ENCODE results near the gene TBX18. TPM values are rescaled to one million over a fixed set of nuclear protein-coding genes. Genes with fewer than 3 reads are reported as not detected.

Gene TBX18
- total RNA-seq, 5 donors from 2014 or later (not counting 1 experiment from before 2014, with no cell fraction given) = not detected

GRCh38 chr6:84756466-84756865 is 7.9 kb downstream of the TBX18 start:
- H3K4me3 ChIP-seq (ENCODE audit: control insufficient read depth in 1 of 2, extremely low read depth in 1 of 2, low read length in 1 of 2) = no peak overlapping the region
- peaks cover 0 to 15% of the 10 kb centered on the region in 2 experiments for H3K27me3 ChIP-seq (replicated peaks in 1 of 2; ENCODE audit: control insufficient read depth in 2 of 2, extremely low read depth in 1 of 2, insufficient read depth in 2 of 2, low read length in 1 of 2)
- Mint-ChIP-seq H3K36me3 (no peaks in the 10 kb centered on the region), H3K4me1 (no peaks in the 10 kb centered on the region), H3K4me3 (no peak overlapping the region), H3K27ac (no peak overlapping the region), H3K9me3 (no peaks in the 10 kb centered on the region), H3K27me3 (peaks cover 8 to 13% of the 10 kb centered on the region in 2 donors)
- ChIA-PET POLR2A (no interaction called here), CTCF (no interaction called here)
- ATAC-seq (replicated peaks in 1 of 4) = no peak
- no peaks in the 10 kb centered on the region for H3K9me3 ChIP-seq
- no peak overlapping the region for H3K27ac ChIP-seq (ENCODE audit: low read length)
- no peaks in the 10 kb centered on the region for H3K36me3 ChIP-seq (ENCODE audit: control insufficient read depth in 2 of 2, extremely low read depth in 1 of 2, insufficient read depth in 1 of 2, low read length in 1 of 2)
- DNase-seq = no peak
- H3K4me1 ChIP-seq (ENCODE audit: control insufficient read depth in 1 of 2, extremely low read depth in 1 of 2, insufficient read depth in 2 of 2, low read length in 2 of 2) = no peaks in the 10 kb centered on the region
- 88% methylated on average over 7 of the region's 7 CpGs for WGBS (ENCODE audit: insufficient coverage)

- Mint-ChIP-seq H3K4me3 (no peak overlapping the region), H3K27ac (no peak overlapping the region), H3K9me3 (no peaks in the 10 kb centered on the region), H3K27me3 (peaks cover 3 to 4% of the 10 kb centered on the region in 2 donors), H3K36me3 (no peaks in the 10 kb centered on the region), H3K4me1 (no peaks in the 10 kb centered on the region)
- Histone ChIP-seq H3K4me1 (ENCODE audit: control insufficient read depth in 1 of 2, extremely low read depth in 1 of 2, insufficient read depth in 2 of 2, low read length in 2 of 2) (no peaks in the 10 kb centered on the region), H3K9me3 (no peaks in the 10 kb centered on the region), H3K36me3 (ENCODE audit: control insufficient read depth in 2 of 2, extremely low read depth in 1 of 2, insufficient read depth in 1 of 2, low read length in 1 of 2) (no peaks in the 10 kb centered on the region), H3K27me3 (replicated peaks in 1 of 2; ENCODE audit: control insufficient read depth in 2 of 2, extremely low read depth in 1 of 2, insufficient read depth in 2 of 2, low read length in 1 of 2) (peaks cover 0 to 9% of the 10 kb centered on the region in 2 experiments), H3K4me3 (ENCODE audit: control insufficient read depth in 1 of 2, extremely low read depth in 1 of 2, low read length in 1 of 2) (no peak overlapping the region), H3K27ac (ENCODE audit: low read length) (no peak overlapping the region)
- DNase-seq (no peak), ATAC-seq (replicated peaks in 1 of 4) (no peak)
- no CpG with 5 or more reads among the region's 1 CpG for WGBS (ENCODE audit: insufficient coverage)
- POLR2A ChIA-PET = no interaction called here
- CTCF ChIA-PET = interaction anchor here in 1 of 2 donors (0.6 kb wide), 1 partner anchor 295 kb away, joined by 3 read pairs; no protein-coding TSS in a partner anchor
Observed at GRCh38 chr6:84753173-84753572, 11.2 kb downstream of the TBX18 start.

DNA sequence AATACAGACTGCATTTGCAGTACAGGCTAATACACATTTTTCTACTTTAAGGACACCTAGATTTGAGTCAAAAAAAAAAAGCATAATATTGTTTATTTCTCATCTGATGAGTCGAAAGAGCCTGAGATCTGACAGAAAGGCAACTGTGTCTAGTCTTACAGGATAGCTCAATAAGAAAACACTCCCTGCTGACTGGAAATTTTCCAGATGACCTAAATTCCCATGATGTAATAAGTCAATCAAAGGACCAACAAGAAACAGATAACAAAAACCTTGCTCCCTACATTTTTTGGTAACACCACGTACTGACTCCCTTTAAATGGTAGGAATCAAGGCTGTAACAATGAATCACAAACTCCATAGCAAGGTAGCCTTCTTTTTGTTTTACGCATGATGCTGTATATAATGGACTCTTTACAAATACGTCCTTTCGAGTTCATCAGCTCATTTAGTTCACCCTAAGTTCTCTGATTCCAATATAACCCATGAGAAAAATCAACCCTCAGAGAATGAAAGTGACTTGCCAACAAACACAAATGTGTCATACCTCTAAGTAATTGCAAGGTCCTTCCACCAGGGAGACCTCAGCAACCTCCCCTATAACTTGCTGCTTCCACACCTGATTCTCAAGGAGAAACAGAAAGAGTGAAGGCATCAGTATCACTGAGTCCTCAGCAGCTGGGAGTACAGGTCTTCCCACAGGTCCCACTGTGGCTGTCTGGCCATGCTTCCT is 12.1 kb downstream of the TBX18 start:
- peaks cover 0 to 9% of the 10 kb centered on the region in 2 experiments for H3K27me3 ChIP-seq (replicated peaks in 1 of 2; ENCODE audit: control insufficient read depth in 2 of 2, extremely low read depth in 1 of 2, insufficient read depth in 2 of 2, low read length in 1 of 2)
- H3K36me3 ChIP-seq (ENCODE audit: control insufficient read depth in 2 of 2, extremely low read depth in 1 of 2, insufficient read depth in 1 of 2, low read length in 1 of 2) = no peaks in the 10 kb centered on the region
- WGBS (ENCODE audit: insufficient coverage) = 90% methylated on average over 2 of the region's 5 CpGs
- H3K9me3 Mint-ChIP-seq = no peaks in the 10 kb centered on the region
- ATAC-seq (replicated peaks in 1 of 4) (no peak), DNase-seq (no peak)
- no peak overlapping the region for H3K4me3 ChIP-seq (ENCODE audit: control insufficient read depth in 1 of 2, extremely low read depth in 1 of 2, low read length in 1 of 2)
- H3K4me1 Mint-ChIP-seq = no peaks in the 10 kb centered on the region
- no peaks in the 10 kb centered on the region for H3K4me1 ChIP-seq (ENCODE audit: control insufficient read depth in 1 of 2, extremely low read depth in 1 of 2, insufficient read depth in 2 of 2, low read length in 2 of 2)
- ChIA-PET CTCF (no interaction called here), POLR2A (no interaction called here)
- H3K27me3 Mint-ChIP-seq = peaks cover 1 to 3% of the 10 kb centered on the region in 2 donors
- no peak overlapping the region for H3K27ac ChIP-seq (ENCODE audit: low read length)
- no peak overlapping the region for H3K4me3 Mint-ChIP-seq
- H3K27ac Mint-ChIP-seq = no peak overlapping the region
- H3K9me3 ChIP-seq = no peaks in the 10 kb centered on the region
- H3K36me3 Mint-ChIP-seq = no peaks in the 10 kb centered on the region

DNA sequence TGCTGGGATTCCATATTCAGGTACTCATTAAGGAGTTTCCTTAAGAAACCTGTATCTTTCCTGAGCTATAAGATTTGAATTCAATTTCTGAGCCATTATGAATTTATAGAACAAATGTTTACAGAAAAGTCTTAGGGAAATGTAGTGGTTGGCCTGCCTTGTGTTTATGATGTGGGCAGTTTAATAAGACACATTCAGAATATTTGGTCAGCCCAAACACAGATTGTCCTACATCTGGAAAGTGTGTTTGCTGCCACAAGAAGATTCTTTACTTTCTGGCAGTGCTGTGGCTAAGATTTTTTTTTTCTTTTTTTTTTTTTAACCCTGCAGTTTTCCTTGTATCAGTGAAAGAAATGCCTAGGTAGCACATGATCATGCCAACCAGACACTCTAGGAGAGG is 15.2 kb downstream of the TBX18 start:
- Mint-ChIP-seq H3K27ac (no peak overlapping the region), H3K36me3 (no peaks in the 10 kb centered on the region), H3K27me3 (no peaks in the 10 kb centered on the region), H3K4me1 (no peaks in the 10 kb centered on the region), H3K9me3 (no peaks in the 10 kb centered on the region), H3K4me3 (no peak overlapping the region)
- Histone ChIP-seq H3K4me1 (ENCODE audit: control insufficient read depth in 1 of 2, extremely low read depth in 1 of 2, insufficient read depth in 2 of 2, low read length in 2 of 2) (no peaks in the 10 kb centered on the region), H3K36me3 (ENCODE audit: control insufficient read depth in 2 of 2, extremely low read depth in 1 of 2, insufficient read depth in 1 of 2, low read length in 1 of 2) (no peaks in the 10 kb centered on the region), H3K27me3 (replicated peaks in 1 of 2; ENCODE audit: control insufficient read depth in 2 of 2, extremely low read depth in 1 of 2, insufficient read depth in 2 of 2, low read length in 1 of 2) (peaks cover 0 to 2% of the 10 kb centered on the region in 2 experiments), H3K4me3 (ENCODE audit: control insufficient read depth in 1 of 2, extremely low read depth in 1 of 2, low read length in 1 of 2) (no peak overlapping the region), H3K27ac (ENCODE audit: low read length) (no peak overlapping the region), H3K9me3 (no peaks in the 10 kb centered on the region)
- ChIA-PET CTCF (interaction anchor here in 1 of 2 donors (0.6 kb wide), 1 partner anchor 1105 kb away, joined by 3 read pairs; no protein-coding TSS in a partner anchor), POLR2A (no interaction called here)
- no peak for DNase-seq
- ATAC-seq (replicated peaks in 1 of 4) = no peak

DNA sequence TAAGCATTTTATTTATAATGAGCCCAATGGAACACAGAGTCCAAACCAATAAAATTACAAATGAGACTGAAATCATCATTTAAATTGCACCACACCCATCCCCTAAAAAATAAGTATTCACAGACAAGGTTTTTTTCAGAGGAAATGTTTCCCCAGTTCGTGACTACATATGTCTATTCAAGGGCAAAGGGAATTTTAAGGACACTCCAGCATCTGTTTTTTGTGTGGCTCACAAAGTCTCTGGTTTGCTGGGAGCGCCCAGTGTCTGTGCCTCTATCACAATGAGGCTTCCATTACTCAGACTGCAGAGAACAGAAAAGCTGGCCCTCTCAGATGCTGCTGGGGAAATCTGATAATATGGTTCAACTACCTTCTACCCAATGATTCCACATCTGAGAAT is 16.0 kb downstream of the TBX18 start:
- no peak for ATAC-seq (replicated peaks in 1 of 4)
- ChIA-PET CTCF (no interaction called here), POLR2A (no interaction called here)
- no peaks in the 10 kb centered on the region for H3K4me1 Mint-ChIP-seq
- 25% methylated on average over 2 of the region's 2 CpGs for WGBS (ENCODE audit: insufficient coverage)
- no peak overlapping the region for H3K4me3 Mint-ChIP-seq
- H3K36me3 Mint-ChIP-seq = no peaks in the 10 kb centered on the region
- Histone ChIP-seq H3K36me3 (ENCODE audit: control insufficient read depth in 2 of 2, extremely low read depth in 1 of 2, insufficient read depth in 1 of 2, low read length in 1 of 2) (no peaks in the 10 kb centered on the region), H3K4me1 (ENCODE audit: control insufficient read depth in 1 of 2, extremely low read depth in 1 of 2, insufficient read depth in 2 of 2, low read length in 2 of 2) (no peaks in the 10 kb centered on the region), H3K4me3 (ENCODE audit: control insufficient read depth in 1 of 2, extremely low read depth in 1 of 2, low read length in 1 of 2) (no peak overlapping the region), H3K27ac (ENCODE audit: low read length) (no peak overlapping the region), H3K9me3 (no peaks in the 10 kb centered on the region), H3K27me3 (replicated peaks in 1 of 2; ENCODE audit: control insufficient read depth in 2 of 2, extremely low read depth in 1 of 2, insufficient read depth in 2 of 2, low read length in 1 of 2) (peaks cover 0 to 2% of the 10 kb centered on the region in 2 experiments)
- H3K9me3 Mint-ChIP-seq = no peaks in the 10 kb centered on the region
- H3K27me3 Mint-ChIP-seq = no peaks in the 10 kb centered on the region
- no peak overlapping the region for H3K27ac Mint-ChIP-seq
- DNase-seq = no peak

DNA sequence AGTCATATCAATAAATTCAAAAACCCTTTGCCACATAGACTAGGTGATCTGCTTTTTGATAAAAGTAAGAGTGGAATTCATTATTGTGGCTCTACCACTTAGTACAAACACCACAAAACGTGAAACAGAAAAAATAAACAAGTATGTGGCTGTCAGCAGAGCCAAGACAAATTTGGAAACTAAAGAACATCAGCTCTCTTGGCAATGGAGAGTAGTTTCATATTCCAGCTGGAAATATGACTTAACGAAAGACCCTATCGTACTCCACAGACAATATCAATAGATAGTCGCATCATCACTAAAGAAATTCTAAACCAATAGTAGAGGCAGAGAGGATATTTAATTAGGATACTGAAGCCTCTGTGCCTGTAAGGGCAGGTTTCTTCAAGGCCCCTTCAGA is 20.8 kb downstream of the TBX18 start:
- CTCF ChIA-PET = interaction anchor here in 1 of 2 donors (0.6 kb wide), 1 partner anchor 111 kb away, joined by 3 read pairs; no protein-coding TSS in a partner anchor
- no peak for DNase-seq
- Mint-ChIP-seq H3K36me3 (no peaks in the 10 kb centered on the region), H3K27ac (no peak overlapping the region), H3K4me3 (no peak overlapping the region), H3K9me3 (no peaks in the 10 kb centered on the region), H3K27me3 (no peaks in the 10 kb centered on the region), H3K4me1 (no peaks in the 10 kb centered on the region)
- no CpG with 5 or more reads among the region's 4 CpGs for WGBS (ENCODE audit: insufficient coverage)
- no peaks in the 10 kb centered on the region for H3K36me3 ChIP-seq (ENCODE audit: control insufficient read depth in 2 of 2, extremely low read depth in 1 of 2, insufficient read depth in 1 of 2, low read length in 1 of 2)
- H3K4me1 ChIP-seq (ENCODE audit: control insufficient read depth in 1 of 2, extremely low read depth in 1 of 2, insufficient read depth in 2 of 2, low read length in 2 of 2) = no peaks in the 10 kb centered on the region
- no peaks in the 10 kb centered on the region for H3K27me3 ChIP-seq (replicated peaks in 1 of 2; ENCODE audit: control insufficient read depth in 2 of 2, extremely low read depth in 1 of 2, insufficient read depth in 2 of 2, low read length in 1 of 2)
- no peaks in the 10 kb centered on the region for H3K9me3 ChIP-seq
- H3K27ac ChIP-seq (ENCODE audit: low read length) = no peak overlapping the region
- H3K4me3 ChIP-seq (ENCODE audit: control insufficient read depth in 1 of 2, extremely low read depth in 1 of 2, low read length in 1 of 2) = no peak overlapping the region
- ATAC-seq (replicated peaks in 1 of 4) = no peak
- POLR2A ChIA-PET = no interaction called here
